Tibial artery (tissue), 4 donors: ENCODE results near the gene COQ2.
"Not testable (repeated sequence)": the region's sequence is repeated elsewhere in the genome, so short reads cannot be mapped to it uniquely, and the experiment has no call there.

ENCODE experiments used
- DNase-seq, 2 donors: peaks; one replicate each; pipeline ENCODE4 v3.0.0-alpha.2; 2019
- H3K27ac ChIP-seq, 2 donors: fragments of 200-600 bp; sonication (generic) in 1 of 2; 1 replicate in 1 of 2; 2 replicates in 1 of 2; pipeline ENCODE4 v1.5.1; 2018 to 2019; ENCODE audit warnings: mild to moderate bottlenecking in 1 of 2
- H3K27me3 ChIP-seq, 2 donors: fragments of 200-600 bp; sonication (generic) in 1 of 2; one replicate each; pipeline versions ENCODE4 v1.5.1 to v1.6.0; 2016 to 2019
- H3K36me3 ChIP-seq, 3 donors: fragments of 200-600 bp; sonication (generic) in 2 of 3; one replicate each; pipeline ENCODE4 v1.5.1; 2016 to 2019; ENCODE audit warnings: mild to moderate bottlenecking in 2 of 3
- H3K4me1 ChIP-seq, 4 donors: fragments of 200-600 bp; sonication (generic) in 2 of 4; 1 replicate in 3 of 4; 2 replicates in 1 of 4; pipeline ENCODE4 v1.5.1; 2016 to 2019
- H3K4me3 ChIP-seq, 2 donors: fragments of 200-600 bp; sonication (generic) in 1 of 2; 1 replicate in 1 of 2; 2 replicates in 1 of 2; pipeline ENCODE4 v1.5.1; 2018 to 2019; ENCODE audit warnings: mild to moderate bottlenecking in 2 of 2
- H3K9me3 ChIP-seq, 3 donors: fragments of 200-600 bp; sonication (generic) in 1 of 3; one replicate each; pipeline ENCODE4 v1.5.1; 2016 to 2019
- intact Hi-C: fragments of 100-400 bp; cut with DNase I; formaldehyde crosslinking; loops from one replicate; pipeline ENCODE4 v1.15.0; 2023; ENCODE audit warnings: low total_unique reads
- TF ChIP-seq, protein P1 (sequence below), 2 experiments: fragments of 200-600 bp in 1 of 2; fragments of 450-650 bp in 1 of 2; IDR thresholded peaks; one replicate each; pipeline ENCODE4 v1.5.1; 2017 to 2019; ENCODE audit warnings: antibody characterized with exemption in 2 of 2, mild to moderate bottlenecking in 1 of 2, moderate library complexity in 1 of 2

The COQ2 gene

GRCh38 chr4:83281307-83281706 lies 3.3 kb downstream of the COQ2 start:
- Histone ChIP-seq H3K27me3 (no peaks in the 10 kb centered on the region), H3K36me3 (peaks cover 0 to 6% (median 0%) of the 10 kb centered on the region in 3 donors), H3K9me3 (no peaks in the 10 kb centered on the region), H3K4me3 (no peak overlapping the region), H3K27ac (no peak overlapping the region), H3K4me1 (peaks cover 0 to 17% (median 8%) of the 10 kb centered on the region in 4 donors)
- DNase-seq, result no peak
- TF ChIP-seq, protein P1, sequence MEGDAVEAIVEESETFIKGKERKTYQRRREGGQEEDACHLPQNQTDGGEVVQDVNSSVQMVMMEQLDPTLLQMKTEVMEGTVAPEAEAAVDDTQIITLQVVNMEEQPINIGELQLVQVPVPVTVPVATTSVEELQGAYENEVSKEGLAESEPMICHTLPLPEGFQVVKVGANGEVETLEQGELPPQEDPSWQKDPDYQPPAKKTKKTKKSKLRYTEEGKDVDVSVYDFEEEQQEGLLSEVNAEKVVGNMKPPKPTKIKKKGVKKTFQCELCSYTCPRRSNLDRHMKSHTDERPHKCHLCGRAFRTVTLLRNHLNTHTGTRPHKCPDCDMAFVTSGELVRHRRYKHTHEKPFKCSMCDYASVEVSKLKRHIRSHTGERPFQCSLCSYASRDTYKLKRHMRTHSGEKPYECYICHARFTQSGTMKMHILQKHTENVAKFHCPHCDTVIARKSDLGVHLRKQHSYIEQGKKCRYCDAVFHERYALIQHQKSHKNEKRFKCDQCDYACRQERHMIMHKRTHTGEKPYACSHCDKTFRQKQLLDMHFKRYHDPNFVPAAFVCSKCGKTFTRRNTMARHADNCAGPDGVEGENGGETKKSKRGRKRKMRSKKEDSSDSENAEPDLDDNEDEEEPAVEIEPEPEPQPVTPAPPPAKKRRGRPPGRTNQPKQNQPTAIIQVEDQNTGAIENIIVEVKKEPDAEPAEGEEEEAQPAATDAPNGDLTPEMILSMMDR (IDR thresholded peaks at IDR 0.05), result no peak
- intact Hi-C loops, result loop anchor here (5.0 to 10.0 kb wide), 4 partner anchors 173 to 377 kb away; partner anchors contain the start of genes COPS4, HELQ, MRPS18C and THAP9

GRCh38 chr4:83276299-83277040 lies 8.1 kb downstream of the COQ2 start:
- Histone ChIP-seq H3K27me3 (no peaks in the 10 kb centered on the region), H3K36me3 (peaks cover 0 to 6% (median 5%) of the 10 kb centered on the region in 3 donors), H3K27ac (no peak overlapping the region), H3K9me3 (no peaks in the 10 kb centered on the region), H3K4me3 (no peak overlapping the region), H3K4me1 (no peaks in the 10 kb centered on the region)
- TF ChIP-seq, protein P1 (IDR thresholded peaks at IDR 0.05), result no peak
- DNase-seq, result no peak
- intact Hi-C loops, result no loop called here

DNA sequence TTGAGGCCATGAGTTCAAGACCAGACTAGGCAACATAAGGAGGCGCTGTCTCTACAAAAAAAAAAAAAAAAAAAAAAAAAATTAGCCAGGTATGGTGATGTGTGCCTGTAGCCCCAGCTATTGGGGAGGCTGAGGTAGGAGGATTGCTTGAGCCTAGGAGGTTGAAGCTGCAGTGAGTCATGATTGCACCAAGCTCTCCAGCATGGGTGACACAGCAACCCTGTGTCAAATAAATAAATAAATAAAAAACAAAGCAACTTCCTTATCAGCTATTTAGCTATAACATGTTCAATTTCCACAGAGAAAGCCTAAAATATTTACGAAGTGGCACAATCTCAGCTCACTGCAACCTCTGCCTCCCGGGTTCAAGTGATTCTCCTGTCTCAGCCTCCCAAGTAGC lies 10.7 kb downstream of the COQ2 start:
- not testable (repeated sequence) for H3K36me3 ChIP-seq, H3K27me3 ChIP-seq, H3K9me3 ChIP-seq, H3K4me3 ChIP-seq, H3K4me1 ChIP-seq, H3K27ac ChIP-seq, DNase-seq
- intact Hi-C loops, result loop anchor here (5.0 kb wide), 1 partner anchor 812 kb away; no protein-coding TSS in a partner anchor

DNA sequence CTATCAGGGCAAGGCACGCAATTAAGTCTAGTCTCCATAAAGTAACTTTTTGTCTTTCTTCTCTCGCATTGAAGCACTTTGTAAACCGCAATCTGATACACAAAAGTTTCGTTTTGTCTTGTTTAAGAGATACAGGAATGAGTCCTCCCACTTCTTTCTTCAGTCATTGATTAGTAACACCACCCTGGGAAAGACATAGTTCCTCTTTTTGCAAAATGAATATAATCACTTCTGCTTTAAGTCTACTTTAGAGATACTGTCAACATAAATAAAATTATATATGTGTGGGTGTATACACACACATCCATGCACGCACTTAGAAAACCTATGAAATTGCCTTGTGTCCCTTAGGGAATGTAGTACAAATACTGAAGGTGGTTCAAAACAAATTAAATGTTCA lies 11.7 kb downstream of the COQ2 start:
- H3K4me1 ChIP-seq, result no peaks in the 10 kb centered on the region
- intact Hi-C loops, result loop anchor here (5.0 kb wide), 1 partner anchor 811 kb away; no protein-coding TSS in a partner anchor
- H3K27ac ChIP-seq, result no peak overlapping the region
- no peak overlapping the region for H3K4me3 ChIP-seq
- no peaks in the 10 kb centered on the region for H3K9me3 ChIP-seq
- no peaks in the 10 kb centered on the region for H3K27me3 ChIP-seq
- DNase-seq, result no peak
- TF ChIP-seq, protein P1 (IDR thresholded peaks at IDR 0.05), result no peak
- H3K36me3 ChIP-seq, result peaks cover 0 to 7% (median 5%) of the 10 kb centered on the region in 3 donors

DNA sequence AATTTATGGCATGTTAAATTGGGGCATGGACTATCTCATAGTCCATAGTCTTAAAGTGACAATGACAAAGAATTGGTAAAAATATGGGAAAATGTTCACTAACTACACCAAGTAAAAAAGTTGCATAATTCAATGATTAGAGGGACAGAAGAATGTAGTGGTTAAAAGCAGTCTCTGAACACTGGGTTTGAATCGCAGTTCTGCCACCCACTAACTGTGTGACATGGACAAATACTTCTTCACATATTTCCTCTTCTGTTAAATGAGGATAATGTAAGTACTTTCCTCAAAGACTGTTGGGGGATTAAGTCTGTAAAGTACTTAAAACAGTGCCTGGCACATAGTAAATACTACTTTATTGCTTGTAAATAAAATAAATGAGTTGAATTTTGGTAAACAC lies 15.3 kb downstream of the COQ2 start:
- intact Hi-C loops, result no loop called here
- Histone ChIP-seq H3K4me1 (no peaks in the 10 kb centered on the region), H3K4me3 (no peak overlapping the region), H3K9me3 (no peaks in the 10 kb centered on the region), H3K27me3 (no peaks in the 10 kb centered on the region), H3K36me3 (peaks cover 0 to 14% (median 9%) of the 10 kb centered on the region in 3 donors), H3K27ac (no peak overlapping the region)
- TF ChIP-seq, protein P1 (IDR thresholded peaks at IDR 0.05), result no peak
- DNase-seq, result no peak

- Histone ChIP-seq H3K27ac (no peak overlapping the region), H3K36me3 (peaks cover 0 to 14% (median 9%) of the 10 kb centered on the region in 3 donors), H3K9me3 (no peaks in the 10 kb centered on the region), H3K4me3 (no peak overlapping the region), H3K27me3 (no peaks in the 10 kb centered on the region), H3K4me1 (no peaks in the 10 kb centered on the region)
- intact Hi-C loops, result no loop called here
- TF ChIP-seq, protein P1 (IDR thresholded peaks at IDR 0.05), result no peak
- no peak for DNase-seq
Observed at GRCh38 chr4:83268491-83268890, 16.1 kb downstream of the COQ2 start.
